Calu3 (cell line): Measurements from ENCODE around the gene SYCE1L. TPM values are rescaled to one million over a fixed set of nuclear protein-coding genes. Genes with fewer than 3 reads are reported as not detected.
"Not testable (repeated sequence)": the region's sequence is repeated elsewhere in the genome, so short reads cannot be mapped to it uniquely, and the experiment has no call there.

Source experiments
- Bru-seq: library from RNA; stranded (reverse); fragments of 400-500 nt; gene quantifications from one replicate; lab custom pipeline; 2021; lab: Mats Ljungman, UMichigan
- BruChase-seq, 2 experiments: library from RNA; stranded (reverse); fragments of 400-500 nt; gene quantifications; one replicate each; lab custom pipeline; 2021; lab: Mats Ljungman, UMichigan
- BruUV-seq: library from RNA; stranded (reverse); fragments of 400-500 nt; replicated peaks from 2 replicates; lab custom pipeline; 2021; lab: Mats Ljungman, UMichigan
- CTCF ChIA-PET: fragments of 300-600 bp; sonication (Branson Sonifier 250); formaldehyde crosslinking; loops from one replicate; lab custom pipeline; 2022; ENCODE audit warnings: antibody characterized with exemption; lab: Charles Lee
- DNase-seq: peaks from one replicate; pipeline ENCODE4 v3.0.0; 2022
- H3K27ac Mint-ChIP-seq: one replicate; pipeline ENCODE4 v1.8.0; 2022; ENCODE audit warnings: mixed read lengths; ENCODE audit not compliant: unreplicated experiment
- H3K27me3 Mint-ChIP-seq: one replicate; pipeline ENCODE4 v1.8.0; 2022; ENCODE audit warnings: mixed read lengths; ENCODE audit not compliant: unreplicated experiment
- H3K36me3 Mint-ChIP-seq: one replicate; pipeline ENCODE4 v1.8.0; 2022; ENCODE audit warnings: mild to moderate bottlenecking, moderate library complexity, mixed read lengths; ENCODE audit not compliant: insufficient read depth, unreplicated experiment
- H3K4me1 Mint-ChIP-seq: one replicate; pipeline ENCODE4 v1.8.0; 2022; ENCODE audit warnings: mild to moderate bottlenecking, low read depth, mixed read lengths; ENCODE audit not compliant: unreplicated experiment
- H3K4me3 Mint-ChIP-seq: one replicate; pipeline ENCODE4 v1.8.0; 2022; ENCODE audit warnings: mild to moderate bottlenecking, low read depth, moderate library complexity, mixed read lengths; ENCODE audit not compliant: unreplicated experiment
- H3K9me3 Mint-ChIP-seq: one replicate; pipeline ENCODE4 v1.8.0; 2022; ENCODE audit warnings: low read depth, mixed read lengths; ENCODE audit not compliant: unreplicated experiment
- intact Hi-C: fragments of 100-400 bp; cut with micrococcal nuclease; formaldehyde crosslinking; loops from one replicate; pipeline ENCODE4 v1.10.0; 2022; ENCODE audit not compliant: unreplicated experiment
- long read RNA-seq: library from polyadenylated mRNA; stranded (forward); transcript quantifications from one replicate; pipeline ENCODE4 v2.0.0, GENCODE V29; 2022
- total RNA-seq: library from RNA; stranded (reverse); gene quantifications from 2 replicates; pipeline ENCODE4 v1.2.3, GENCODE V29; 2022
- TF ChIP-seq, protein P1 (sequence below): fragments of 200-600 bp; IDR thresholded peaks from one replicate; pipeline ENCODE4 v1.8.0; 2022; ENCODE audit warnings: antibody characterized with exemption; ENCODE audit not compliant: unreplicated experiment

SYCE1L gene, protein sequence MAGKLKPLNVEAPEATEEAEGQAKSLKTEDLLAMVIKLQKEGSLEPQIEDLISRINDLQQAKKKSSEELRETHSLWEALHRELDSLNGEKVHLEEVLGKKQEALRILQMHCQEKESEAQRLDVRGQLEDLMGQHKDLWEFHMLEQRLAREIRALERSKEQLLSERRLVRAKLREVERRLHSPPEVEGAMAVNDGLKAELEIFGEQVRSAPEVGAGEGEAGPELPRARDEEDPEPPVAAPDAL
- total RNA-seq (2.0 and 6.2 TPM in 2 replicates), Bru-seq, nascent RNA (percentile 62 among the genes with signal in this experiment), BruChase-seq, experiment 1, labeled RNA remaining after a 6-hour chase (percentile 34 among the genes with signal in this experiment), BruChase-seq, experiment 2, labeled RNA remaining after a 2-hour chase (percentile 35 among the genes with signal in this experiment)
- long read RNA-seq, partial matches to known transcripts: 5 of 12 reads
- long read RNA-seq, other reads (novel, unspliced or antisense): 6 of 12 reads

DNA sequence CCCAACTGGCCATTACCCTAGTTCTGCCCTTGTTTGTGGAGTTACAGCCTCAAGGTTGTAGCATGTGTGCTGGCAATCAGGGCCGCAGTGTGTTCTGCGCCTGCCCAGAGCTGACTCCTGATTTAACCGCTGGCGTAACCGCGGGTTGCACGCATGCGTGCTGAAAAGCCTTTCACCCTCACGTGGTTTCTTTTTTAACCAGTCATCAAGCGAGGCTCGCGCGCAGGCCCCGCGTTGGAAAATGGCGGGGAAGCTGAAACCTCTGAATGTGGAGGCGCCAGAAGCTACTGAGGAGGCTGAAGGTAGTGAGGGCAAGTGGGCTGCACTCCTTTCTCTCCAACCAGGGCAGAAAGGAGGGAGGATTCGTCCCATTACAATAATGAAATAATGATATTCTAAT is at the start of gene SYCE1L:
Gene SYCE1L (plus strand): TSS at position 198 of the 400 bp plus-strand sequence. CDS start 44 bp downstream, at position 242.
- Mint-ChIP-seq H3K4me1 (peaks cover 2% of the 10 kb centered on the region), H3K36me3 (peaks cover 30% of the 10 kb centered on the region), H3K4me3 (no peak within 1 kb of the TSS), H3K9me3 (no peaks in the 10 kb centered on the region), H3K27ac (no peak within 1 kb of the TSS), H3K27me3 (no peaks in the 10 kb centered on the region)
- TF ChIP-seq, protein P1, sequence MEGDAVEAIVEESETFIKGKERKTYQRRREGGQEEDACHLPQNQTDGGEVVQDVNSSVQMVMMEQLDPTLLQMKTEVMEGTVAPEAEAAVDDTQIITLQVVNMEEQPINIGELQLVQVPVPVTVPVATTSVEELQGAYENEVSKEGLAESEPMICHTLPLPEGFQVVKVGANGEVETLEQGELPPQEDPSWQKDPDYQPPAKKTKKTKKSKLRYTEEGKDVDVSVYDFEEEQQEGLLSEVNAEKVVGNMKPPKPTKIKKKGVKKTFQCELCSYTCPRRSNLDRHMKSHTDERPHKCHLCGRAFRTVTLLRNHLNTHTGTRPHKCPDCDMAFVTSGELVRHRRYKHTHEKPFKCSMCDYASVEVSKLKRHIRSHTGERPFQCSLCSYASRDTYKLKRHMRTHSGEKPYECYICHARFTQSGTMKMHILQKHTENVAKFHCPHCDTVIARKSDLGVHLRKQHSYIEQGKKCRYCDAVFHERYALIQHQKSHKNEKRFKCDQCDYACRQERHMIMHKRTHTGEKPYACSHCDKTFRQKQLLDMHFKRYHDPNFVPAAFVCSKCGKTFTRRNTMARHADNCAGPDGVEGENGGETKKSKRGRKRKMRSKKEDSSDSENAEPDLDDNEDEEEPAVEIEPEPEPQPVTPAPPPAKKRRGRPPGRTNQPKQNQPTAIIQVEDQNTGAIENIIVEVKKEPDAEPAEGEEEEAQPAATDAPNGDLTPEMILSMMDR: no peak
- DNase-seq: no peak
- CTCF ChIA-PET: no interaction called here
- intact Hi-C loops: no loop called here
- BruUV-seq: no TSS peak

DNA sequence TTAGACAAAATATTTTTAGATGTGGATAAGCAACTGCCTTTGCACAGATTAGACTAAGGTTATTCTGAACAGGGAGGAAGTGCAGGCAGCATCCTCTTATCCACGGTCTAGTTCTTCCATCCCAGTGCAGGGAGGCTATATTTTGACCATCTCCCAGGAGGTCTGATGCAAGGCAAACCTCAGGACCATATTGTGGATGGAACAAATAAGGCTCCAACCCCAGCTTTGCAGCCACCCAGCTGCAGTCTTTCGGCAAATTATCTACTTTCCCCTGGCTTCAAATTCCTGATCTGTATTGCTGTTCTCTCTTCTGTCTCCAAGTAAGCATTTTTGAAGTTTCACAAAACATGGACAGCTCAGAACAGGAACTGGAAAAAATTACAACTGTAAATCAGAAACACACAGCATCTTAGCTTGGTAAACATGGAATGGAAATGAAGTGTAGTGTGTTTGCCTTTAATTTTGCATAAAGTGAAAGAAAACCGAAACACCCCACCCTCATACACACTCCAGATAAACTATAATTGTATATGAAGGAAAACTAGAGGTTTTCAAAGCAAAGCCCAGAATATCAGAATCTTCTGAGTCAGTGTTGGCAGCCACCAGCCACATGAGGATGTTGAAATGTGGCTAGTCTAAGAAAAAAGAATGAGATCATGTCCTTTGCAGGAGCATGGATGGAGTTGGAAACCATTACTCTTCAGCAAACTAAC is 41.7 kb upstream of the SYCE1L start:
- intact Hi-C loops: no loop called here
- Mint-ChIP-seq H3K27me3 (peaks cover 40% of the 10 kb centered on the region), H3K9me3 (peaks cover 3% of the 10 kb centered on the region), H3K4me1 (no peaks in the 10 kb centered on the region), H3K36me3 (no peaks in the 10 kb centered on the region), H3K27ac (no peak overlapping the region), H3K4me3 (no peak overlapping the region)
- TF ChIP-seq, protein P1: no peak
- CTCF ChIA-PET: no interaction called here
- BruUV-seq: no TSS peak
- no peak for DNase-seq

DNA sequence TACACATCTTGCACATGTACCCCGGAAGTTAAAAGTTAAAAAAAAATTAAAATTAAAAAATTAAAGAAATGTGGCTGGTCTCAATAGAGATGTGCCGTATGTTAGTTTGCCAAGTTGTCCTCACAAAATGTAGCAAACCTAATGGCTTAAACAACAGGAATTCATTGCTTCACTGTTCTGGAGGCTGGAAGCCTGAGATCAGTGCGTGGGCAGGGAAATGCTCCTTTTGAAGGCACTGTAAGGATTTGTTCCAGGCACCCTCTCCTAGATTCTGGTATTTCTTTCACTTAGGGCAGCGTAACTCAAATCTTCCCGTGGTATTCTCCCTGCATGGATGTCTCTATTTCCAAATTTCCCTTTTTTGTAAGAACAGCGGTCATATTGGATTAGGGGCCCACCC is 40.9 kb upstream of the SYCE1L start:
- no peak overlapping the region for H3K4me3 Mint-ChIP-seq
- no peak overlapping the region for H3K27ac Mint-ChIP-seq
- peaks cover 40% of the 10 kb centered on the region for H3K27me3 Mint-ChIP-seq
- TF ChIP-seq, protein P1: no peak
- CTCF ChIA-PET: no interaction called here
- BruUV-seq: no TSS peak
- no peaks in the 10 kb centered on the region for H3K4me1 Mint-ChIP-seq
- H3K36me3 Mint-ChIP-seq: no peaks in the 10 kb centered on the region
- intact Hi-C loops: no loop called here
- H3K9me3 Mint-ChIP-seq: peaks cover 3% of the 10 kb centered on the region
- DNase-seq: no peak

DNA sequence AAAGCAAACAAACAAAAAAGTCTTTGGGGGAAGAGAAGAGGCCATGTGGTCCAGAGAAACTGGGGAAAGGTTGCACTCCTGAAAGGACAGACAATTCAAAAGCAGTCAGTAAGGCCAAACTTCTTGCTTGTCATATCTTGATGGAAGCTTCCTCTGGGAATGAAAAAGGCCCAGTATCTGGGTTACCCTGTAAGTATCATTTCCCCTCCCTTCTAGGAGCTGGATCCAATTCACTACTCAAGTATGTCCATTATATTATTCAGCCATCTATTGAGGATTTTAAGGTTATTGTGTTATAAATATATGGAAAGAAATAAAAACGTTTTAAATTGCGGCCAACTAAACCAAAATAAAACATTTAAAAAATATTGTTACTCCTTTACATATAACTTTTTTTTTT is 34.2 kb upstream of the SYCE1L start:
- Mint-ChIP-seq H3K9me3 (no peaks in the 10 kb centered on the region), H3K4me1 (no peaks in the 10 kb centered on the region), H3K27ac (no peak overlapping the region), H3K27me3 (peaks cover 63% of the 10 kb centered on the region), H3K4me3 (no peak overlapping the region), H3K36me3 (no peaks in the 10 kb centered on the region)
- CTCF ChIA-PET: no interaction called here
- intact Hi-C loops: loop anchor here (2.0 to 10.0 kb wide), 2 partner anchors 116 to 290 kb away; no protein-coding TSS in a partner anchor
- BruUV-seq: no TSS peak
- TF ChIP-seq, protein P1: no peak
- DNase-seq: no peak

DNA sequence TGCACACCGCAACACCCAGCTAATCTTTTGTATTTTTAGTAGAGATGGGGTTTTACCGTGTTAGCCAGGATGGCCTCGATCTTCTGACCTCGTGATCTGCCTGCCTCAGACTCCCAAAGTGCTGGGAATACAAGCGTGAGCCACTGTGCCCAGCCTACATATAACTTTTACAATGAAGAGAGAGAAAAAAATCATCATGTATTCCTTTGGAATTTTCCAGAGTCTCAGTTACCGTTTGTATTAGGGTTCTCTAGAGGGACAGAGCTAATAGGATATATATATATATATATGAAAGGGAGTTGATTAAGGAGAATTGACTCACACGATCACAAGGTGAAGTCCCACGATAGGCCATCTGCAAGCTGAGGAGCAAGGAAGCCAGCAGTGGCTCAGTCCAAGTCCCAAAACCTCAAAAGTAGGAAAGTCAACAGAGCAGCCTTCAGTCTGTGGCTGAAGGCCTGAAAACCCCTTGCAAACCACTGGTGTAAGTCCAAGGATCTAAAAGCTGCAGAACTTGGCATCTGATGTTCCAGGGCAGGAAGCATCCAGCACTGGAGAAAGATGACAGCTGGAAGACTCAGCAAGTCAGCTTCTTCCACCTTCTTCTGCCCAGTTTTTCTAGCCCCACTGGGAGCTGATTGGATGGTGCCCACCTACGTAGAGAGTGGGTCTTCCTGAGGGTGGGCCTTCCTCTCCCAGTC is 33.5 kb upstream of the SYCE1L start:
- not testable (repeated sequence) for H3K36me3 Mint-ChIP-seq, H3K9me3 Mint-ChIP-seq, DNase-seq, BruUV-seq, H3K4me3 Mint-ChIP-seq, H3K27ac Mint-ChIP-seq, H3K4me1 Mint-ChIP-seq
- peaks cover 70% of the 10 kb centered on the region for H3K27me3 Mint-ChIP-seq
- intact Hi-C loops: loop anchor here (2.0 to 10.0 kb wide), 2 partner anchors 117 to 291 kb away; no protein-coding TSS in a partner anchor
- CTCF ChIA-PET: interaction anchor here (1.0 kb wide), 1 partner anchor 1365 kb away, joined by 3 read pairs; no protein-coding TSS in a partner anchor
